ENCODE data around the gene HELLS.
A peak's percentile ranks its signal among the peaks of the same experiment; 100 is the strongest.
"Not testable (repeated sequence)": the region's sequence is repeated elsewhere in the genome, so short reads cannot be mapped to it uniquely, and the experiment has no call there.

The HELLS gene

DNA sequence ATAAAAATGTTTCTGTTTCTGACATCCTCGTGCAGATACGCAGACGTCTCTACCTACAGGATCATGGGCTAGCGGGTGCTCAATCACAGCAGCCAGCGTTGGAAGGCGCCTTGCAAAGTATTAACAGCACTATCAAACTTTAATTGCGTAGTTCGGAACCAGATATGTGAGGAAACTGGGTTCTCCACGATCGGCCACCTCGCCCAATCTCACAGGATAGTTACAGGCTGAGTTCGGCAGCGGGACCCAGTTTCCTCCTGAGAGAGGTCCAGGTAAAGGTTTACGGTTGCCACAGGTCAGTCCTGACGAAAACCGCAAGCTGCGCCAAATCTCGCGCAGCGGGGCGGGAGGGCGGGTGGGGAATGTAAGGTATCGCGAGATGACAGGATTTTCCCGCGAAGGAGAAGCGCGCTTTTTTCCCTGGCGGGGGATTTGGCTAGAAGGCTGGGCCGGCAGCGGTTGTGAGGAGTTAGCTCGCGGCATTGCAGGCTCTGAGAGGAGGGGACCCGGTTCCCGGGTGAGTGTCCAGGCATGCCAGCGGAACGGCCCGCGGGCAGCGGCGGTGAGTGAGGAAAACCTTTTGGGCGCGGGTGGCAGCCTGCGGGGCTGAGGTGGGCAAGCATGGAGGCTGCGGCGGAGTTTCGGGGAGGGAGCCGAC, at the start of gene HELLS:
TSS of gene HELLS (plus strand) at position 398 of the 658 bp plus-strand sequence. CDS start at position 532, 134 bp downstream.
- peak; percentile 50 for DNase-seq

DNA sequence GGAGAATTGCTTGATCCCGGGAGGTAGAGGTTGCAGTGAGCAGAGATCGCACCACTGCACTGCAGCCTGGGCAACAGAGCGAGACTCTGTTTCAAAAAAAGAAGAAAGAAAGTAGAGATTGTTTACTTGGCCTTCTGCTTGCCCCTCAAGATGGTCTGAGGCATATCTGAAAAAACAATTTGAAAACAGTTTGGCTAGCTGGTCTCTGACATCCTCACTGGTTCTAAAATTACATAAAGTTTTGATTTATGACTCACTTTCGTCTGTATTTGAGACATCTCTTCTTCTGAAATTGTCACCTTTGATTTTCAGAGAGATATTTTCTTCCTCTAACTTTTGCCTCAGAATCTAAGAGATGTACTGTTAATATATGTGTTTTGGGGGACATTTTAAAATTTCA, 49.6 kb upstream of the HELLS start:
- no peak for DNase-seq

DNA sequence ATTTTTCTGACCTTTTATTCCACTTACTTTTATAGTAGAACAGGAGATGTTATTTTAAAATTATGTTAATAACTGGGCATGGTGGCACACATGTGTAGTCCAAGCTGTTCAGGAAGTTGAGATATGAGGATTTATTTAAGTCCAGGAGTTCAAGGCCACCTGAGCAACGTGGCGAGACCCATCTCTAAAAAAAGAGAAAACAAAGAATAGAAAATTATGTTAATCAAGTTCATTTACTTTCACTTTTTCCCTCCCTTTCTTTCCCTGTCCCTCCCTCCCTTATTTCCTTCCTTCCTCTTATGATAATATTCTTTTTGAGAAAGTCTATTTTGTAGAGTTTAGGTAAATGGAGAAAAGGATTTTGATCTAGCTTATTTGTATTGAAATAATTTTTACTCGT, 48.9 kb upstream of the HELLS start:
- no peak for DNase-seq

DNA sequence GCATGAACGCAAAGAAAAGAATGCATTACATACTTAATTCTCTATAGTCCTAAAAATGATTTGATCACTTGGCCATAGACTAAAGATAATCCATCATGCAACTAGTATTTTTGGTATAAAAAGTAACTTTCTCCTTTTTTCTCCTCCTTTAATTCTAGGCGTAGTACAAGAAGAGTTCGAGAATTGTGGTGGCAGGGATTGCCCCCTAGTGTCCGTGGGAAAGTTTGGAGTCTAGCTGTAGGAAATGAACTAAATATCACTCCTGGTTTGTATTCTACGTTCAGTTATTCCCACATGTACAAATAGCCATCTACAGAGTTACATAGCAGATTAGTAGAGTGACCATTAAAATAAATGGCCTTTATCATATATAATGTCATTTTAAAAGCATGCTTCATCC, 45.5 kb upstream of the HELLS start:
- DNase-seq, result no peak

DNA sequence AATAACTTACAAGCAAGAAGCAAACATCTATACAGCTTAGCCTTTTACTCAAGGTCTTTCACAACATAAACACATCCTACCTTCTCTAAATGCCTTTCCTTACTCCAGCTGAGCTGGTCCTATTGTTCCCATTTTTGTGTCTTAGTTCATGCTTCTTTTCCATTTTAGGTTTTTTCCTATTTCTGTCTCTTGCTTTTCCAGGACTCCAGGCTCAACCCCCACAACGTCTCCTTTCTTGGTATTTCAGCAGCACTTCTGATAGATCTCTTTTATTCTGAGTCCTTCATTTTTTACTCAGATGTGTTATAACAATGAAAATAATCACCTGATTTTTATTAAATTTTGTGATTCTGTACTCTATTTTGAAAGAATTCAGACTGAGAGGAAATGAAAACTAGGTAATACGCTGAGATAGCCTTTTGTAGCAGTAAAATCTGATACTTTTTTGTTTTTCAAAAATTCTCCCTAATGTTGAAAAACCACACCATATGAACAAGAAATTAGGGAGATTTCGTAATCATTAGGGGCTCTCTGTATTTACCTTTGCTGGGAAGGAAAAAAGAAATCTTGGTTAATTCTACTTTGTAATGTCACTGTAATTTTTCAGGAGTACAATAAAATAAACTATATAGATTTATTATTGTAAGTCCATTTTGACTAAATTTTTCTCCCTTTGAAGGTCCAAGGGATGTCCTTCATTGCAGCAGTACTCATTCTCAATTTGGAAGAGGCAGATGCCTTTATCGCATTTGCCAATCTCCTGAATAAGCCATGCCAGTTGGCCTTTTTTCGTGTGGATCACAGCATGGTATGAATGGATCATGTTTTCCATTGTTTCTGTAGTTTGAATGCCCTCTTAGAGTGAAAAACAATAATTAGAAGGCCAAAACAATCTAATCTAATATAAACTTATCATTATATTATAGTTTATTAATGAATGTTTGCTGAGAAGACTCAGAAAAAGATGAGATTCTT, 24.0 kb upstream of the HELLS start:
- DNase-seq, result no peak

DNA sequence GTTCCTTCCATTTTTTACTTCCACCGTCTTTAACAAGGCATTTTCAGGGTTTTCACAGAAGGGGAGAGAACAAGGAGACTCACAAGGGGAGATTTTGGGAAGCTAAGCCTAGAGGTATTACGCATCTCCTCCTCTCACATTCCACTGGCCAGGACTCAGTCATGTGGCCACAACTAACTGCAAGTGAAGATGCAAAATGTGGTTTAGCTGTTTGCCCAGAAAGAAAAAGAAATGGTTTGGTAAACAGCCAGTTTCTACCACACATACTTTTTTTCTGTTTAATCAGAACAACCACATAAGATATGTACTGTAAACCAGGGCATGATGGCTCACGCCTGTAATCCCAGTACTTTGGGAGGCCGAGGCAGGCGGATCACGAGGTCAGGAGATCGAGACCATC, 21.4 kb upstream of the HELLS start:
- DNase-seq, result no peak

DNA sequence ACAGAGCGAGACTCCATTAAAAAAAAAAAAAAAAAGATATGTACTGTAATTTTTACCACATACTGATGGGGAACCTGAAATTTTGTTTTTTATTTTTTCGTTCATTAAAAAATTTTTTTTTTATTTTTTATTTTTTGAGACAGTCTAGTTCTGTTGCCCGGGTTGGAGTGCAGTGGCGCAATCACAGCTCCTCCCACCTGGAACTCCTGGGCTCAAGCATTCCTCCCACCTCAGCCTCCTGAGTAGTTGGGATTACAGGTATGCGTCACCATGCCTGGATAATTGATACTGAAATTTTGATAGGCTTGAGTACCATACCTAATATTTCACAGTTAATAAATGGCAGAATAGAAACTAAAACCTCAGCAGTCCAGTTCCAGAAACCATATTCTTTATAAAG, 20.9 kb upstream of the HELLS start:
- DNase-seq, result no peak

DNA sequence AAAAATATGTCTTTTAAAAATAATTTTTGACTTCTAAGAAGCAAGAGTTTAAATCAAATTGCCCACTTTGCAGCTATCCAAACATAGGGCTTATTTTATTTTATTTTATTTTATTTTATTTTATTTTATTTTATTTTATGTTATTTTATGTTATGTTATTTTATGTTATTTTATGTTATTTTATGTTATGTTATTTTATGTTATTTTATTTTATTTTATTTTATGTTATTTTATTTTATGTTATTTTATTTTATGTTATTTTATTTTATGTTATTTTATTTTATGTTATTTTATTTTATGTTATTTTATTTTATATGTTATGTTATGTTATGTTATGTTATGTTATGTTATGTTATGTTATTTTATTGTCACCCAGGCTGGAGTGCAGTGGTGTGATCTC, 14.0 kb upstream of the HELLS start:
- not testable (repeated sequence) for DNase-seq

DNA sequence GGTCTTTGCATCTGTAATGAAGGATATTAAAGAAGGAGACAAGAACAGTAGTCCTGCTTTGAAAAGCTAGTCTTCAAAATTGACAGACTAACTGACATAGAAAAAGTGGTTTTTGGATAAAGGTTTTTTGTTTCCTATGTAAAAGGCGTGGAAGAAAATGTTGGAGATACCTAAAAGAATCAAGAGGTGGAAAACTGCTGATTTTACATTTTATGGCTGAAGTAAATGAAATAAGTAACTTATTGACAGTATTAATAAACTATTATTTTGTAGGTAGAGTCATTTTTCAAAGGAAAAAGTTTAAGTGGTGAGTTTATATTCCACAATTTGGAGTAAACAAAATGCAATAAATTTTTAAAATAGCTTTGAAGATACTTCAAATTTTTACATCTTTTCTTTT, 12.6 kb upstream of the HELLS start:
- no peak for DNase-seq

DNA sequence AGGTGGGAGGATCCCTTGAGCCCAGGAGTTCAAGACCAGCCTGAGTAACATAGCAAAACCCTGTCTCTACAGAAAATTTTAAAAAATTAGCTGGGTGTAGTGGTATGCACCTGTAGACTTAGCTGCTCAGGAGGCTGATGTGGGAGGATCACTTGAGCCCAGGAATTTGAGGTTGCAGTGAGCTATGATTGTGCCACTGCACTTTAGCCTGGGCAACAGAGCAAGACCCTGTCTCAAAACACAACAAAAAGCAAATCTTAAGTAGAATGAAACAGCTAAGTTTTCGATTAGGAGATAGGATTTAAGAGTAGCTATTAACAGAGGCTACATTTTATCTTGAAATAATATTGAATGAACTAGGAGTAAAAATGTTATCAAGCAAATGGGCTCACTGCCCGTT, 3.3 kb upstream of the HELLS start:
- DNase-seq, result not testable (repeated sequence)

DNA sequence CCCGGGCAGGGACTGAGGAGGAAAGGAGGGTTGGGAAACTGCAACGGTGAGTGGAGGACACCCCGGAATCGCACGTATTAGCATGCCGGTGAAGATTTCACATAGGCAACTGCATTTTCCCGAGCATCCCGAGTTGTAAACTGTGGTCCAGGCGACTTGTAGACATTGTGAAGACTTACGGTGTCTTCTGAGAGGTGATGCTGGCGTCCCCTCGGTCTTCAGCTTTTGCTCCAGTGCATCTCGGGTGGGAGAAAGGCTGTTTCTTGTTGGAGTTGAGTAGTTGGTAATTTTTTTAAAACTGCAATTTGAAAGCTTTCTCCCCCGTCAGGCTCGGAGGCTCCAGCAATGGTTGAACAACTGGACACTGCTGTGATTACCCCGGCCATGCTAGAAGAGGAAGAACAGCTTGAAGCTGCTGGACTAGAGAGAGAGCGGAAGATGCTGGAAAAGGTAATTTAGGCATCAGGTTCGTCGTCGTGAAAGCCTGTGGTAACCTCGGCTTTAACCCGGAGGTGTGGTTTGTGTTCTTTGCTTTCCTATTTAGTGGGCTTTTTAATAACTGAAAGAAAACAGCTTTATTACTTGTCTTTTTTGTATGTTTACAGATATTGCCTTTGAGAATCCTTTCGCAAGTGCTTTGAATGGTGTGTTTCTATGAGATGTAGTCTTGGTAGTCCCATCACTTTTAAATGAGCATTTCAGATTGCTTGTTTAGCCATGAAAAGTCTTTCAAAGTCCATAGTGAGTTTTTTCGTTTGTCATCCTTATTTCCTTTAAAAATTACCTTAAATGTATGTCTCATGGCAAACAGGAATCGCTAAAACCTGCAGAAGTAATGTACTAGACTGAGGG, 687 bp downstream of the HELLS start:
- no peak for DNase-seq

DNA sequence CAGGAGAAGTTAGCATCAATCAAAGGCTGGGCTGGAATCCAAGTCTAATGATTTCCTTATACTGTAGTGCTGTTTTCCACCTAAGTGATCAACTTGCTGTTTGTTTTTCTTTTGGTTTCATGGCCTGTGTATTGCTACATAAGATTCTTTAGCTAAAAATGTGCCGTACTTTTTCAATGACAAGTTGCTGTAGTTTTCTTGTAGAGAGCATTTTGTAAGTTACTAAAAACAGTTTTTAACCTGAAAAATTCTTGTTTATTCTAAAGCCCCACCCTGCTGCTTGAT, 1.3 kb downstream of the HELLS start:
- no peak for DNase-seq

DNA sequence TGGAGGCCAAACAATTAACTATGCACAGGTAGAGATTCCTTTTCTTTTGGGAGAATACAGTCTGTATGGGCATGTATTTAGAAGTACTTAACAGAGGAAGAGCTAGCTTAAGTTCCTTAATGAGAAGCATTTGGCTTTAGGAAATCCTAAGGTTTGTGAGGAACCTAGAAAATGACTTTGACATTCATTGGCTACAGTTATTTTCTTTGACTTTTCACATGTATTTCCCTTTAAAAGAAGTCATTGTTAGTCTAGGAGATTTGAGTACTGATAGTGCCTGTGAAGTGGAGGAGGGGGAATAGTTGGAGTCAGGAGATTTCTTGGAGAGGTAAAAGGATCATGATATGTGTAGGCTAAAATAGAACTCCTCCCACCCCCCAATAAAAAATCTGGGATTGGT, 3.6 kb downstream of the HELLS start:
- no peak for DNase-seq

DNA sequence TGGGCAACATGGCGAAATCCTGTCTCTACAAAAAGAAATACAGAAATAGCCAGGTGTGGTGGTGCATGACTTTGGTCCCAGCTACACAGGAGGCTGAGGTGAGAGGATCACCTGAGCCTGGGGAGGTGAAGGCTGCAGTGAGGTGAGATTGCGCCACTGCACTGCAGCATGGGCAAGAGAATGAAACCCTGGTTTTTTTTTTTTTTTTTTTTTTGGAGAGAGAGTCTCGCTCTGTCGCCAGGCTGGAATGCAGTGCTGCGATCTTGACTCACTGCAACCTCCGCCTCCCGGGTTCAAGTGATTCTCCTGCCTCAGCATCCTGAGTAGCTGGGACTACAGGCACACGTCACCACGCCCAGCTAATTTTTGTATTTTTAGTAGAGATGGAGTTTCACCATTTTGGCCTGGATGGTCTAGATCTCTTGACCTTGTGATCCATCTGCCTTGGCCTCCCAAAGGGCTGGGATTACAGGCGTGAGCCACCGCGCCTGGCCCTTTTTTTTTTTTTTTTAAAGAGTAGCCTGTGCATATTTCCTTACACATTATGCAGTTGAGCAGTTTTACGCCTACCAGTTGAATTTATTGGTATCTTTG, 22.2 kb downstream of the HELLS start:
- not testable (repeated sequence) for DNase-seq

DNA sequence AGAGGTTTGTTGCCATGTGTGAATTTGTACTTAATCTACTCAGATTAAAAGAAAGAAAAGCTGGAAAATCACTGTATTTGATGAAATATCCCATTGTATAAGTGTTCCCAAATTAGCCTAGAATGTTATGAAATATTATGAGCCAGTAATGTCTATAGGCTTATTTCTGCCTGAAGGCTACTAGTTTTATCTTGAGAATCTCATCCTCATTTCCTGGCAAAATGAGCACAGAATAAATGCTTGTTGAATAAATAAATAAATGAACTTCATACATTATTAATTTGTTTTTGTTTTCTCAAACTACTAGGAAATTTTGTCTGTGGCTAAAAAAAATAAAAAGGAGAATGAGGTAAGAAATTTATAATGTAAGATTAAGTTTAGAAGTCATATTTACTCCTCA, 25.5 kb downstream of the HELLS start:
- DNase-seq, result no peak

DNA sequence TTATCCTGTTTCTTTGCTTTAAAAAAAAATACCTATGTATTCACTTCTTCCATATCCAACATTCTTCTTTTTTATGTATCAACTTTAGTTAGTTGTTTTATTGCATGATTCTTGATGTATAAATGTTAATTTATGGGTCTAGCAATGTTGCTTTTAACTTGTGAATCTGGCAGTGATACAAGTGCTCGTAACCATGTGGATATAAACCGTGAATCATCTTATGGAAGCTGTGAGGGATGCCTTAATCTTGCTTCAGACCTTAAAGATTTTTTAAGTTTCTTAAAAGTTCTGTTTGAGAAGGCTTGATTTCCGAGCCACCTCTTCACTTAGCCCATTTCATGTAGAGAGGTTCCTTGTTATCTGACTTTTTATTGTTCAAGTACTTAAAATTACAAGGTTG, 25.9 kb downstream of the HELLS start:
- DNase-seq, result no peak

DNA sequence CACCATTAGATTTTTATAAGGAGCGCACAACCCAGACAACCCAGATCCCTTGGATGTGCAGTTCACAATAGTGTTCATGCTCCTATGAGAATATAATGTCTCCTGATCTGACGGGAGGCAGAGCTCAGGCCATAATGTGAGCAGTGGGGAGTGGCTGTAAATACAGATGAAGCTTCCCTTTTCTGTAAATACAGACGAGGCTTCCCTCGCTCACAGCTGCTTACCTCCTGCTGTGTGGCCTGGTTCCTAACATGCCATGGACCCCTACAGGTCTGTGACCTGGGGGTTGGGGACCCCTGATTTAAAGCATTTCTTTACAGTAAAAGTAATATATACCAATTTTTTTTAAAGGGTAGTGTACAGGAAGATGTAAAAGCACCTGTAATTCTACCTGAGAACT, 33.2 kb downstream of the HELLS start:
- no peak for DNase-seq

DNA sequence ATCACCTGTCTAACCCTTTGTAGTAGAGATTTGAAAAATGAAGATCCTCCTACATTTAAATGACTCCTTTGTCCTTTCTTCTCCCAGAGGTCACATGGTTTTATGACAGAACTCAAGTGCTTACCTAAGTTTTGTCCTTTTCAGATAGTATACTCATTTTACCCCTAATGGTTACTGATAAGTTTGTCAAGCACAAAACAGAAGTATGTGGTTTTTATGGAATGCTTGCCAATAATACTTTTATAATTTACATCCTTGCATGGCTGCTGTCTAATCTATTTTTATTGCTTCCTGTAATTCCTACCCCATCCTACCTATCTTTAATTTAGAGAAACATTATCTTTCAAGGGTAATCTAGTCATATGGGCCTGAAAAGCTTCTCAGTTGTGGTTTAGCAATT, 37.5 kb downstream of the HELLS start:
- no peak for DNase-seq

DNA sequence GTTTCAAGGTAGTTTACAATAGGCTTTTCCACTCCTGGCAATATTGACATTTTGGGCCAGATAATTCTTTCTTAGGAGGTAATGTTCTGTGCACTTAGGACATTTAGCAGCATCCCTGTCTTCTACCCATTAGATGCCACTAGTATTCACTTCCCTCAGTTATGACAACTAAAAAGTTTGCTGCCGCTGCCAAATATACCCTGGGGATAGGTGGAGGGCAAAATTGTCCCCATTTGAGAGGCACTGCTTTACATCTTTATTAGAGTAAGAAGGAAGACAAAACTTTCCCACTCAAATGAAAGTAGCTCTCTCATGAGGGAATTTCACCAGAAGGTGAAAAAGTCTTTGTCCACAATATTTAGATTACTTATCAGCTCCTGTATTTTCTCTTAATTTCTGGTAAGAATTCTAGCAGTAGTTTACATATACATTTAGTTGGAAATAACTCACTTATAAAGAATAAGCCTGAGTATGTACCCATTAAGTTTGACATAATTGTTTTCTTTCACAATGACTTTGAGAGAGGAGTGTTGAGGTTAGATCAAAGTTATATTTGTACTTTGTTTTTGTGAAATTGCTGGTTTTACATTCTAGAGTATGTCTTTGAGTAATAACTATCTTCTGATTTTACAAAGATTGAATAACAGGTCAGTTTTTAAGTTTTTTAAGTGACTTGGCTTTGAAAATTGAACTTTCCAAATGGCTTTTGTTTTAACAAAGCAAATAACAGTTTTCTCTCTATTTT, 46.0 kb downstream of the HELLS start:
- no peak for DNase-seq

DNA sequence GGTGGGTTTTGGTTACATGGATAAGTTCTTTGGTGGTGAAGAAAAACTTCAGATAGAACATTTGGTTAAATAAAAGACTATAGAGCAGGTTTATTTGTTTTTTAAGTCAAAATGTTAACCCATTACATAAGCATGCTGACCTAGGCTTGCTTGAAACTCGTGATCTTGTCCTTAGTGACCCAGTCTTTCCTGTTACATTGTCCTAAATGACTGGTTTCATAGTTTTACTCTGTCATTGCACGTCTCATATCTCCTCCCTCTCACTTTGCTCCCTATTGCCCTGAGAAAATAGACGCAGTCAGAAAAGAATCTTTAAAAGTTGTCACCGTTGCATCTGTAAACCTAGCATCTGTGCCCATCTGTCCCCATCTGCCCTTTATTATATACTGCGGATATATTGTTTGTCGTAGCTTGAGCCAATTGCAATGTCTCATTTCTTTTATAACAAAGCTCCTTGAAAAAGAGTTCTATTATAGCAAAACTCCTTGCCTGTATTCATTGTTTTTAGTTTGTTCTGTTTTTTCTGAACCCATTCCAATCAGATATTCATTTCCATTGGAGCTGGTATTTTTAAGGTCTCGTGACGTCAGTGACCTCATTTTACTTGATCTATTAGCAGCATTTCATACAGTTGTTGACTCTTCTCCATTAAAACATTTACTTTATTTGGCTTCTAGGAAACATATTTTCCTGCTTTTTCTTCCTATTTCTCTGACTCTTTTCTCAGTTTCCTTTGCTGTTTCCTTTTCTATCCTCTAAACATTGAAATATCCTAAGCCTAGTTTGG, 57.3 kb downstream of the HELLS start:
- no peak for DNase-seq

DNA sequence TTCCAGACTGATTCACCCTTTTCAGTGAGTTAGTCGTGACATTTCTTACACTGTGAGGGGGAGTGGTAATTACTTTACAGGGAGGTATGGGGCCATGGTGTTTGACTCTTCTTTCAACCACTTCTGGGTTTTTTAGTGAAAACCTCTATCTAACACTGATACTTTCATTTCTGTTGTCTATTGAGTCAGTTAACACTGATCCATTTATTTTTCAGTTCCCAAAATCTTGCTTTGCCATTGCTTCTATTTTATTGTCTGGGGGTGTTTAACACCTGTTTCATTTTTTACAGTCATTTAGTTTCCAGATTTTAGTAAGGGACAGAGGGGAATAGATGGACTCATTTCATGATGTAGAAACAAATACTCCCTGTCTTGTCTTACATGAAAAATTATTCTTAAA, 61.5 kb downstream of the HELLS start:
- no peak for DNase-seq

DNA sequence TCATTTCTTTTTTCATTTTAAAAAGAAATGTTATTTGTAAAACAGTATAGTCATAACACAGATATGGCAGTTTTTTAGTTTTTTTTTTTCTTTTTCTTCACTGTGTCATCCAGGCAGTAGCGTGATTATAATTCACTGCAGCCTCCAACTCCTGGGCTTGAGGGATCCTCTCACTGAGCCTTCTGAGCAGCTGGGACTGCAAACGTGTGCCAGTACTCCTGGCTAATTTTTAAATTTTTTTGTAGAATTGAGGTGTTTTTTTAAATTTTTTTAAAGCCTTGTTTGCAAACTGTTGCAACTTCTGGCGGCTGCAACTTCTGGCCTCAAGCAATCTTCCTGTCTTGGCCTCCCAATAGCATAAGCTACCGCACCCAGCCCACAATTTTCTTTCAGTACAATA, 63.0 kb downstream of the HELLS start:
- no peak for DNase-seq

Measured in 8988T (cell line).